K562 (cell line): ENCODE data around the gene DCUN1D1. TPM values are rescaled to one million over a fixed set of nuclear protein-coding genes. Genes with fewer than 3 reads are reported as not detected.

Experiments
- BCLAF1 ChIP-seq, 2 experiments: fragments of 450-650 bp in 1 of 2; IDR thresholded peaks; 2 replicates each; pipeline ENCODE4 v1.6.1; 2011 to 2017; ENCODE audit warnings: low read depth in 2 of 2, antibody characterized with exemption in 1 of 2, borderline replicate concordance in 1 of 2, low read length in 1 of 2, mild to moderate bottlenecking in 1 of 2, mixed read lengths in 1 of 2; ENCODE audit not compliant: control insufficient read depth in 1 of 2
- CREM ChIP-seq: IDR thresholded peaks from 2 replicates; pipeline ENCODE4 v1.6.1; 2014; ENCODE audit warnings: antibody characterized with exemption, low read depth
- DDX20 ChIP-seq: fragments of 450-650 bp; IDR thresholded peaks from 2 replicates; pipeline ENCODE4 v1.6.1; 2016; ENCODE audit warnings: missing genetic modification characterization, low read depth, mild to moderate bottlenecking, missing compliant biosample characterization, moderate library complexity
- HIVEP1 ChIP-seq: fragments of 250-450 bp; sonication (Bioruptor Pico); IDR thresholded peaks from 2 replicates; pipeline ENCODE4 v1.4.0; 2020; ENCODE audit warnings: mild to moderate bottlenecking
- HNRNPH1 ChIP-seq: fragments of 200-400 bp; formaldehyde crosslinking; optimal IDR thresholded peaks from 2 replicates; pipeline ENCODE3; 2017; ENCODE audit warnings: low read depth, mild to moderate bottlenecking, low read length, moderate library complexity
- IRF9 ChIP-seq: fragments of 450-650 bp; IDR thresholded peaks from 2 replicates; pipeline ENCODE4 v1.6.1; 2016; ENCODE audit warnings: missing biosample characterization, missing genetic modification characterization
- MCM5 ChIP-seq: fragments of 450-650 bp; IDR thresholded peaks from 2 replicates; pipeline ENCODE4 v1.6.1; 2016; ENCODE audit warnings: low read depth
- NUFIP1 ChIP-seq: fragments of 450-650 bp; IDR thresholded peaks from 2 replicates; pipeline ENCODE4 v1.6.1; 2018; ENCODE audit not compliant: partially characterized antibody
- SRSF9 ChIP-seq: fragments of 200-400 bp; formaldehyde crosslinking; IDR thresholded peaks from 2 replicates; pipeline ENCODE4 v1.6.1; 2017; ENCODE audit warnings: low read depth, low read length, borderline replicate concordance
- TCF3 ChIP-seq: sonication (generic); formaldehyde crosslinking; IDR thresholded peaks from 2 replicates; pipeline ENCODE4 v1.4.0; 2020; ENCODE audit warnings: mild to moderate bottlenecking, missing genetic modification reagents
- ZNF134 ChIP-seq: fragments of 250-450 bp; sonication (Bioruptor Pico); conservative IDR thresholded peaks from 2 replicates; pipeline ENCODE4 v1.4.0; 2020
- ZNF318 ChIP-seq, 2 experiments: fragments of 450-650 bp; IDR thresholded peaks; 2 replicates each; pipeline ENCODE4 v1.6.1; 2016; ENCODE audit warnings: mild to moderate bottlenecking in 2 of 2, borderline replicate concordance in 1 of 2, low read depth in 1 of 2, moderate library complexity in 1 of 2
- ZNF384 ChIP-seq: IDR thresholded peaks from 2 replicates; pipeline ENCODE4 v1.6.1; 2012; ENCODE audit warnings: low read depth, low read length, improper control_type of control experiment
- polyA plus RNA-seq, 8 experiments: library from polyadenylated mRNA; depleted of rRNA in 4 of 8; stranded (reverse) in 5 of 8; unstranded in 3 of 8; fragments of >200 nt; fragmentation: Nextera tagmentation in 2 of 8; fragmentation: Illumina TruSeq in 1 of 8; extraction: Ambion mirVana in 2 of 8; extraction: Trizol in 1 of 8; gene quantifications; 2 replicates each; pipeline versions ENCODE4 v1.2.1 to v1.2.3, GENCODE V29; 2011 to 2014; ENCODE audit warnings: inconsistent platforms in 1 of 8, missing spikeins in 1 of 8
- total RNA-seq, 7 experiments: library from RNA; depleted of rRNA in 6 of 7; stranded (reverse); fragments of >200 nt in 6 of 7; fragmentation: Illumina TruSeq in 2 of 7; extraction: Trizol in 2 of 7; gene quantifications; 2 replicates each; pipeline versions ENCODE4 v1.2.1 to v1.2.3, GENCODE V29; 2011 to 2021; ENCODE audit warnings: low replicate concordance in 1 of 7

Gene DCUN1D1
- total and polyA plus RNA-seq, 9 of the 15 experiments (the other 6 are each of a cell fraction or from before 2014, with no cell fraction given) = 11.4 to 46.8 (median 28.2) TPM

DNA sequence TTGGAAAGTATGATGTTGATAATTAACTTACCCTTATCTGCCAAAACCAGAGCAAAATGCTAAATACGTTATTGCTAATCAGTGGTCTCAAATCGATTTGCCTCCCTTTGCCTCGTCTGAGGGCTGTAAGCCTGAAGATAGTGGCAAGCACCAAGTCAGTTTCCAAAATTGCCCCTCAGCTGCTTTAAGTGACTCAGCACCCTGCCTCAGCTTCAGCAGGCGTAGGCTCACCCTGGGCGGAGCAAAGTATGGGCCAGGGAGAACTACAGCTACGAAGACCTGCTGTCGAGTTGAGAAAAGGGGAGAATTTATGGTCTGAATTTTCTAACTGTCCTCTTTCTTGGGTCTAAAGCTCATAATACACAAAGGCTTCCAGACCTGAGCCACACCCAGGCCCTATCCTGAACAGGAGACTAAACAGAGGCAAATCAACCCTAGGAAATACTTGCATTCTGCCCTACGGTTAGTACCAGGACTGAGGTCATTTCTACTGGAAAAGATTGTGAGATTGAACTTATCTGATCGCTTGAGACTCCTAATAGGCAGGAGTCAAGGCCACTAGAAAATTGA is 59.7 kb downstream of the DCUN1D1 start (continued):
- TF ChIP-seq BCLAF1 (IDR thresholded peaks at IDR 0.05; ENCODE audit: borderline replicate concordance in 1 of 2, control insufficient read depth in 1 of 2, low read depth in 2 of 2, low read length in 1 of 2) = 0 out of 4 replicates have a peak, but pooled peaks of 1 of the 2 experiments have one; percentile 48
- TF ChIP-seq NUFIP1 = no peak
- no peak for TF ChIP-seq DDX20
- peak in 1 of 2 experiments; percentile 36; a peak in 2 of 4 replicates for TF ChIP-seq ZNF318 (IDR thresholded peaks at IDR 0.05; ENCODE audit: borderline replicate concordance in 1 of 2, low read depth in 1 of 2)
- TF ChIP-seq HIVEP1 = no peak
- no peak for TF ChIP-seq ZNF134 (CRISPR knock-in tag)
- no peak for TF ChIP-seq MCM5
- TF ChIP-seq TCF3 = peak; percentile 95
- no peak for TF ChIP-seq SRSF9
- no peak for TF ChIP-seq HNRNPH1
- TF ChIP-seq ZNF384 = no peak
- no peak for TF ChIP-seq IRF9 (tag)
- peak; percentile 71 for TF ChIP-seq CREM
